ENCODE results near the gene SIPA1. TPM values are rescaled to one million over a fixed set of nuclear protein-coding genes. Genes with fewer than 3 reads are reported as not detected.

Gene SIPA1
- total RNA-seq, 3 donors from 2014 or later: 18.2 to 27.9 (median 25.5) TPM

DNA sequence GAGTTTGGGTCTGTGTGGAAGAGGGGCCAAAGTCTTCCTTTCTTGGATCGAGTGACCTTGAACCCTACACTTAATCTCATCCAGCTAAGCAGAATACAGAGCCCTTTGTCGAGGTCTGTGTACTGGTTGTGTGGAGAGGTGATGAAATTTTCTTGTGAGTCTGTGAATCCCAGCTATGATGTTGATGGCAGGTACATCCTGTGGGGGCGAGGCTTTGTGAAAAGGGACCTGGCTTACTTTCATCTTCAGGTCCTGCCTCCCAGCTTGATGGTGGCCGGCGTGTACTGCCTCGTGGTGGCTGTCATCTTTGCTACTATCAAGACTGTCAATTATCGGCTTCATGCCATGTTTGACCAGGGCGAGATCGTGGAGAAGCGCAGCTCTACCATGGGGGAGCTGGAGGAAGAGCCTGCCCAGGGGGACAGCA is 21.3 kb upstream of the SIPA1 start:
- peak overlapping the region; percentile 93 to 97 for H3K27ac ChIP-seq
- TF ChIP-seq, protein P1, sequence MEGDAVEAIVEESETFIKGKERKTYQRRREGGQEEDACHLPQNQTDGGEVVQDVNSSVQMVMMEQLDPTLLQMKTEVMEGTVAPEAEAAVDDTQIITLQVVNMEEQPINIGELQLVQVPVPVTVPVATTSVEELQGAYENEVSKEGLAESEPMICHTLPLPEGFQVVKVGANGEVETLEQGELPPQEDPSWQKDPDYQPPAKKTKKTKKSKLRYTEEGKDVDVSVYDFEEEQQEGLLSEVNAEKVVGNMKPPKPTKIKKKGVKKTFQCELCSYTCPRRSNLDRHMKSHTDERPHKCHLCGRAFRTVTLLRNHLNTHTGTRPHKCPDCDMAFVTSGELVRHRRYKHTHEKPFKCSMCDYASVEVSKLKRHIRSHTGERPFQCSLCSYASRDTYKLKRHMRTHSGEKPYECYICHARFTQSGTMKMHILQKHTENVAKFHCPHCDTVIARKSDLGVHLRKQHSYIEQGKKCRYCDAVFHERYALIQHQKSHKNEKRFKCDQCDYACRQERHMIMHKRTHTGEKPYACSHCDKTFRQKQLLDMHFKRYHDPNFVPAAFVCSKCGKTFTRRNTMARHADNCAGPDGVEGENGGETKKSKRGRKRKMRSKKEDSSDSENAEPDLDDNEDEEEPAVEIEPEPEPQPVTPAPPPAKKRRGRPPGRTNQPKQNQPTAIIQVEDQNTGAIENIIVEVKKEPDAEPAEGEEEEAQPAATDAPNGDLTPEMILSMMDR (IDR thresholded peaks at IDR 0.05): no peak
- TF ChIP-seq POLR2A (IDR thresholded peaks at IDR 0.05): no peak
- TF ChIP-seq POLR2AphosphoS5 (IDR thresholded peaks at IDR 0.05): no peak
- intact Hi-C loops (cut with DNase I; ENCODE audit: low total_unique reads): no loop called here

GRCh38 chr11:65617136-65617850 is 20.6 kb upstream of the SIPA1 start:
- intact Hi-C loops (cut with DNase I; ENCODE audit: low total_unique reads): no loop called here
- TF ChIP-seq, protein P1 (IDR thresholded peaks at IDR 0.05): no peak
- TF ChIP-seq POLR2AphosphoS5 (IDR thresholded peaks at IDR 0.05) (no peak), POLR2A (IDR thresholded peaks at IDR 0.05) (no peak)
- H3K27ac ChIP-seq: no peak overlapping the region
- no peaks in the 10 kb centered on the region for H3K27me3 ChIP-seq
- peak overlapping the region in 2 of 3 donors; percentile 97 for H3K4me3 ChIP-seq
- H3K36me3 ChIP-seq: no peaks in the 10 kb centered on the region
- H3K4me1 ChIP-seq: peaks cover 6 to 20% of the 10 kb centered on the region in 2 donors
- DNase-seq (ENCODE audit: low spot score in 2 of 2): no peak
- no peaks in the 10 kb centered on the region for H3K9me3 ChIP-seq

More for the DNA sequence above, 21.3 kb upstream of the SIPA1 start:
- no peaks in the 10 kb centered on the region for H3K27me3 ChIP-seq
- no peaks in the 10 kb centered on the region for H3K9me3 ChIP-seq
- H3K4me1 ChIP-seq: peaks cover 6 to 27% of the 10 kb centered on the region in 2 donors
- no peaks in the 10 kb centered on the region for H3K36me3 ChIP-seq
- peak overlapping the region; percentile 95 to 97 (median 97) for H3K4me3 ChIP-seq
- no peak for DNase-seq (ENCODE audit: low spot score in 2 of 2)

- Histone ChIP-seq H3K27ac (no peak overlapping the region), H3K4me1 (peaks cover 0 to 11% of the 10 kb centered on the region in 2 donors), H3K9me3 (no peaks in the 10 kb centered on the region), H3K27me3 (no peaks in the 10 kb centered on the region), H3K4me3 (no peak overlapping the region), H3K36me3 (no peaks in the 10 kb centered on the region)
- DNase-seq (ENCODE audit: low spot score in 2 of 2): no peak
- intact Hi-C loops (cut with DNase I; ENCODE audit: low total_unique reads): no loop called here
- TF ChIP-seq, protein P1 (IDR thresholded peaks at IDR 0.05): no peak
- TF ChIP-seq POLR2AphosphoS5 (IDR thresholded peaks at IDR 0.05) (no peak), POLR2A (IDR thresholded peaks at IDR 0.05) (no peak)
These were observed 19.7 kb upstream of the SIPA1 start for GRCh38 chr11:65617990-65618751.

DNA sequence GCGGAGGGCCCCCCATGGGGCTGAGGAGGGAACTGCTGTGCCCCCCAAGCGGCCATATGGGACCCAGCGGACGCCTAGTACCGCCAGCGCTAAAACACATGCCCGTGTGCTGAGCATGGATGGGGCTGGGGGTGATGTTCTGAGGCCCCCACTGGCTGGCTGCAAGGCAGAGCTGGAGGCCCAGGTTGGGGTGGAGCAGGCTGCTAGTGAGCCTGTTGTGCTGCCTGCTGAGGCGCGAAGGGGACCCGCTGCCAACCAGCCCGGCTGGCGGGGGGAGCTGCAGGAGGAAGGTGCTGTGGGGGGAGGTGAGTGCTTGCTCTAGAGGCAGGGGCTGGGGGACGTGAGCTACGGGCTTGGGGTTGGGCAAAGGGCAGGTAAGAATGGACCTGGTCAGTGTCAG is 19.1 kb upstream of the SIPA1 start:
- DNase-seq (ENCODE audit: low spot score in 2 of 2): no peak
- Histone ChIP-seq H3K36me3 (no peaks in the 10 kb centered on the region), H3K27me3 (no peaks in the 10 kb centered on the region), H3K9me3 (no peaks in the 10 kb centered on the region), H3K27ac (no peak overlapping the region), H3K4me3 (no peak overlapping the region), H3K4me1 (peaks cover 0 to 9% of the 10 kb centered on the region in 2 donors)
- TF ChIP-seq POLR2A (IDR thresholded peaks at IDR 0.05) (no peak), POLR2AphosphoS5 (IDR thresholded peaks at IDR 0.05) (no peak)
- TF ChIP-seq, protein P1 (IDR thresholded peaks at IDR 0.05): no peak
- intact Hi-C loops (cut with DNase I; ENCODE audit: low total_unique reads): no loop called here
